Ramos (cell line): Measurements from ENCODE around the gene SGO1.

Experiments
- in situ Hi-C: fragments of 300-500 bp; cut with MboI; formaldehyde crosslinking; loops from one replicate; pipeline ENCODE4 v1.14.3; 2022; ENCODE audit warnings: low sequenced_read_pairs; ENCODE audit not compliant: unreplicated experiment

The SGO1 gene

DNA sequence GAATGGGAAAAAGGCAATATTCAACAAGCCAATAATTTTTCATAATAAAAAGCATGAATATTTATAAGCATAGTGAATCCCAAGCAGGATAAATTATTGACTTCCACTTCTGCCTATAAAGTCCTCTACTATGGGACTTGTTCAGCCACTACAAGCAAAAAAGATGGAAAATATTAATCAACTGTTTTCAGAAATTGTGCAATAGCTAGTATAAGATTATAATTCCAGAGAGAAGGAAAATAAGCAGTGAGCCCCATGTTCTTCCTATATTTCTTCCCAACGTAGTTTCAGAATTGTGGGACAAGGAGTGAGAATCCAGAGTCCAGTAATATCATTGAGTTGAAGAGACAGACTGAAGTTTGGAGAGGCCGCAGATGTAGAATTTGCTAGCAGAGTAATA lies 24.3 kb downstream of the SGO1 start:
- in situ Hi-C loops: no loop called here

DNA sequence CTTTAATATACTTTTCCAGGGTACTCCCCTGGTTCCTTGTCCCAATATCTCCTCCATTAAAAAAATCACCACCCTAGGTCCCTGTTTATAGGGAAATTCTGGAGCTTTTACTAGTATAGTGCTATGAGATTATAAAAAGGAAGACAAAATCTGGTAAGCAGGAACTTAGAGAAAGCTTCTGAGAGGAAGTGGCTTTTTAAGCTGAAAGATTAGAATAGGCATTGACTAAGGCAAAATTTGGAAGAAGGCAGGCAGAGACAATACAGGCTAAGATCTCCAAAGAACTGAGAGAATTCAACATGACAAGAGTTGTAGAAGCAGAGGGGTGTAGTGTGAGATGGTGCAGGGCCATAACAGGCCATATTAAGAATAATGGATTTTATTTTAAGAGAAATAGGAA lies 25.8 kb downstream of the SGO1 start:
- in situ Hi-C loops: no loop called here

DNA sequence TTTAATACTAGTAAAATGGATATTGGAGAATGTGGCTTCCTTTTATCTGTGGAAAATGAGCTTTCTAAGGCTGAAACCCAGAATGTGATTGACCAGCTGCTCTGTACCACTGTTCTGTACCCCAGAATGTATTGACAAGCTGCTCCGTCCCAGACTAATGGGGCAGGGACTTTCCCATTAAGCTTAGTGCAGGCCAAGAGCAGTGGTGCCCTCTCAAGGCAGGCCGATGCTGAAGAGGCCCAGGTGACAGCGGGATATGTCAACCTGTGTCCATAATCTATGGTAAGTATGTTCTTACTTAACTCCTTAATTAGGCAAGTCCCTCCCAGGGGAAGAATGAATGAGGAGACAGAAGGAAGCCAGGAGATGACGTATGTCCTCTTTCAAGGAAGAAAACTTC lies 31.1 kb downstream of the SGO1 start:
- in situ Hi-C loops: no loop called here

DNA sequence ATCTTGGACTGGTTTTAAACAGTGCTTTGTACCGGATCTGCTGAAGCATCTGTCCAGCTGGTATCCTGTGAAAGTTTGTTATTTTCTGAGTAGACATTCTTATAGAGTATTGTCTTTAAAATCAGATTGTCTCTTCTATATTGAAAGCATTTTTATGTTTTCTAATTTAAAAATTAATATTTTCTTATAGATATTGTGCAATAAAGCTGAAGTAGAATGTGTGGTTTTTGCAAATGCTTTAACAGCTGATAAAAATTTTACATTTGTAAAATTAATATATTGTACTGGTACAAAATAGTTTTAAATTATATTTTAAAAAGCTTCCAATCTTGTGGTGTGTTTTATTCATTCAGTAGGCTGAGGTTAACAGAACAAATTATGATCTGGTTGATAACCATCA lies 31.9 kb downstream of the SGO1 start:
- in situ Hi-C loops: no loop called here

DNA sequence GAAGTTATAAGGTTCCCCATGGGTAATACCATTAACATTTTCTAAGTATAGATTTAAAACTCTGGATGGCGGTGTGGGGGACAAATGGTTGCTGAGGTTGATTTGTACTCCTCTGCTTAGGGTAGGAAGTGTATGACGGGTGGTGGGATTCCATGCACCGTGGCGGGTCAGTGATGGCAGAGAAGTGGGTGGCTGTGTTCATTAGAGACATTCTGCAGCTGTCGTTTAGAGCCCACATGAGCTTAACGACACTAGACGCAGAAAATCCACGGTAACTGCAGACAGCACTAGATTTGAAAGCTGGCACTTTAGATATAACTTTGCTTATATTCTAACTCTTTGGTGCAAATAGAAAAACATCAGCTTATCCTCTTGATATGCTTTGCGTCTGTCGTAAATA lies 37.5 kb downstream of the SGO1 start:
- in situ Hi-C loops: no loop called here

DNA sequence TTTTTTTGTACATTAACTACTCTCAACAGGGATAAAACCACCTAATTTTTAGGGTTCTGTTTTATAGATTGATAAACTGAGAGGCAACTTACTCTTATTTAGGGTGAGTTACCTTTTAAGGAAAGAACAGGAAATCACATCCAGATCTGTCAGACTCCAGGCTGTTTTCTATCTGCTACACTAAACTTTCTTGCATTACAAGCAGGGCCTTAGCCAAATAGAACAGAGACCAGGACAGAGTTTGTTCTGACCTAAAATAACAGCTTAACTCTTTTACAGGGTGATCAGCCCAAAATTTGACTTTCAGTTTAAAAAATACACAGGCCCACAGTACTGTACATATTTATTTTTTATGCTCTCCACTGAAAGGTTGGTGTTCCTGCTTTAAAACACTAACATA lies 38.6 kb downstream of the SGO1 start:
- in situ Hi-C loops: no loop called here

DNA sequence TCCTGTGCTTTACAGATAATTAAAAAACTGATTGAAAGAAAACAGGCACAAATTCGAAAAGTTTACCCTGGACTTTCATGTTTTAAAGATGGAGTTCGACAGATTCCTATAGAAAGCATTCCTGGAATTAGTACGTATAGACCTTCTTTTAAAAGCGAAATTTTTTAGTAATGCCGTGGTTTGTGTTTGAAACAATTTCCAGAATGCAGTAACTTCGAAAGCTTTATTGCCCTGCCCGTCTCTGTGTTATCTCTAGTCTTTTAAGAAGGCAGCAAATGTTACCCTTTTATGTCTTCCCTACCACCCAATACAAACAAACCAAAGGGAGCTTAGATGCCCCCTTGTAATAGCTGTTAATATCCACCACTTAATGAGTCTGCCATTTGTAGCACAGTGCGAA lies 39.7 kb downstream of the SGO1 start:
- in situ Hi-C loops: no loop called here

DNA sequence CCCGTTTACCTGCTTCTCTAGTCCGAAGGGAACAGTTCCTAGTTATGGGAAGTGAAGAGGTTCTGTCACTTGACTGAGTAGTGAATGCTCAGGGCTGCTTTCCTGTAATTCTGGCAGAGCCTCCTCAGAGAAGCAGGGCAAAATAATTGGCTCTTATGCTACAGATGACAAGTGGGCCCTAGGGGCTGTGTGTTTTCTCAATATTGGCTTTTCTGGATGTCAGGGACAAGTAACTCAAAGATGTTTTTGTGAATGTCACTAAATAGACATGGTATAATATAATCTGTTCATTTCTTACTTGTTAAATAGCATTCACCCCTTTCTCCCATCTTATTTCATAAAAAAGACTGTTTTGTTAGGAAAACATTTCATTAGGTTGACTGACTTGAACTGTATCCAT lies 40.1 kb downstream of the SGO1 start:
- in situ Hi-C loops: no loop called here

DNA sequence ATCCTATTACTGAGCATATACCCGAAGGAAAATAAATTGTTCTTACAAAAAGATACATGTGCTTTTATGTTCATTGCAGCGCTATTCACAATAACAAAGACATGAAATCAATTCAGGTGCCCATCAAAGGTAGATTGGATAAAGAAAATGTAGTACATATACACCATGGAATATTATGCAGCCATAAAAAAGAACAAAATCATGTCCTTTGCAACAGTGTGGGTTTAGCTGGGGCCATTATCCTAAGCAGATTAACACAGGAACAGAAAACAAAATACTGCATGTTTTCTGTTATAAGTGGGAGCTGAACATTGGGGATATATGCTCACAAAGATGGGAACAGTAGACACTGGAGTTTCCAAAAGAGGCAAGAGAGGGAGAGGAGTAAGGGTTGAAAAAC lies 42.5 kb downstream of the SGO1 start:
- in situ Hi-C loops: no loop called here

DNA sequence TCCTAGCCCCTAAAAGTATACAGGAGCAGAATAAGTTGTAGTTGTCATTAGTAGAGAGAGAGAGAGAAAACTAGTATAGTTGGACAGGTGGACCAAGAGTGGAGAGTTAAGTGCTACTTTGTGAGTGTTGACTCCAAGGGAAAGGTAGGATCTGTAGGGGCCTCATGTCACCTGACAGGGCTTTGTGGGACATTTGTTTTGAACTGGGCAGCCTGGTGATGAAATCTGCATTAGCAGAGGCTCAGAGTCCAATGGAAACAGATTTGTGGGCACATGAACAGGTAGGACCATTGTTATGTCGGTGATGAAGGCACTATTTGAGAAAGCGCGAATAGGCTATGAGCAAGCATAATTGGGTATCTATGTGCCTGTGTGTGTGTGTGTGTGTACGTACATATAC lies 43.5 kb downstream of the SGO1 start:
- in situ Hi-C loops: no loop called here

DNA sequence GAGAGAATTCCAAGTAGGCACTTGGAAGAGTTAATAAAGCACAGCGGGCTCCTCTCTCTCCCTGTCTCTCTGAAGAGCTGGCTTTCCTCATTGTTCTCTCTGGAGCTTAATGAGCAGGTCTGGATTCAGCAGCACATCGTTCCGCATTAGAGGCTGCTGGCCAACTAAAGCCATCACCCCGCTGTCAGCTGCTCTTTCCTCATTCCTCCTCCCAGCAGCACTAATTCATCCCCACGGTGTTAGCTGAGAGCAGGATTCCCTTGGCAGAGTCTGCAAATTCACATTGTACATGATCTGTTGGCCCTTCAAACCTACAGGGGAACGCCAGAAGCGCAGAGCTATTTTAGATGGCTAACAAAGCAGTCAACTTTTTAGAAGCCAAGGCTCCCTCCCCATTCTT lies 44.2 kb downstream of the SGO1 start:
- in situ Hi-C loops: no loop called here

DNA sequence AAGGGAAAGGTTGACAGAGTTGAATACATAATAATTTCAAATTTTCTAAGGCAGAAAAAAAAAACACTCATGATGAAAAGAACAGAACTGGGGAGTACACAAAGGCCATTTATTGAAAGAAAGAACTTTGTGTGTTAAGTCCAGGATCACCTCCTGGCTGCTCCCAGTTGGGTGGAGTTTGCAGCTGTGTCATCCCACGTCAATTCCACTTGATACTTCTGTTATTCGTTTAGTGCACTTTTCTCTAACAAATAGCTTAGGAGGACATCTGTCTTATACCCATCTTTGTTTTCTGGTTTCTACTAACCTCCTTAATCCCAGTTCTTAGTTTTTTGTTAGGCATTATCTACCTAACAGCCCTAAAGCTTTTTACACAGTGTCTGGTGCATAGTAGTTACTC lies 44.7 kb downstream of the SGO1 start:
- in situ Hi-C loops: no loop called here

DNA sequence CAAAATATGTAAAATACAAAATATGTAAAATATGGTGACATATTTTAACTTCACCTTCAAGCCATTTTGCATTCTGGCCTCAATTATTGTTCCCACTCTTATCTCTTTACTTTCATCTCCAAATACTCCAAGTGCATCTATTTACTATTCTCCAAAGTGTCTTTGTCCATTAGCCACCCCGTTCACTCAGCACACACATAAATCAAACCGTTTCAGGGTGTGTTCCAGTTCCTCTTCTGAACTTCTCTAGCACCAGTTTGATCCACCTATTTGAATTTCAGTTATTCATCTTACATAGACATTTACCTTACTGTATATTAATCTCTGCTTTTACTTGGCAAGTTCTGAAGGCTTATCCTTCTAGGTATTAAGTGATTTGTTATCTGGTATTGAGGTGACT lies 45.1 kb downstream of the SGO1 start:
- in situ Hi-C loops: no loop called here

DNA sequence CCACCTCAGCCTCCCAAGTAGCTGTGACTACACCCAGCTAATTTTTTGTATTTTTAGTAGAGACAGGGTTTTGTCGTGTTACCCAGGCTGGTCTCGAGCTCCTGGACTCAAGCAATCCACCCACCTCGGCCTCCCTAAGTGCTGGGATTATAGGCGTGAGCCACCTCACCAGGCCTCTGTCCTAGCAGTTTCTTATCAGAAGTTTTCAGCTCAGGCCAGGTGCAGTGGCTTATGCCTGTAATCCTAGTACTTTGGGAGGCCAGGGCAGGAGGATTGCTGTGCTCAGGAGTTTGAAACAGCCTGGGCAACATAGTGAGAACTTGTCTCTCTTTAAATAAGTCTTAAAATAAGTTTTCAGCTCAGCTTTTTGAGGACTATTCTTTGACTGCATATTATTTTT lies 48.4 kb downstream of the SGO1 start:
- in situ Hi-C loops: no loop called here

DNA sequence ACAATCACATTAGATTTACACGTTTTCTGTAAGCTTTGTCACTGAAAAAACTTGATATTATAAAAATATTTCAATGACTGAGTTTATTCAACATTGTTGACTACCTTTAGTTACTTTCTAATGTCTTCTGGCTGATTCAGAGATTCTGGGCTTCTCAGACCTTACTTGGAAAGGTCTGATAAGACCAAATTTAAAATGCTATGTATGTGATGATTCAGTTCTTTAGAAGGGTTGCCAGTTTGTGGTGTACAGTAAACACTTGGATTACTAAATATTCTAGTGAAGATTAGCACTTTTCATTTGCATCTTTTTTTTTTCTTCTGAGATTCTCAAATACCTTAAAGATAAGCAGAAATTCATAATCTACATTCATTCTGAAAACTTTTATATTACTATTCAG lies 49.8 kb downstream of the SGO1 start:
- in situ Hi-C loops: no loop called here

DNA sequence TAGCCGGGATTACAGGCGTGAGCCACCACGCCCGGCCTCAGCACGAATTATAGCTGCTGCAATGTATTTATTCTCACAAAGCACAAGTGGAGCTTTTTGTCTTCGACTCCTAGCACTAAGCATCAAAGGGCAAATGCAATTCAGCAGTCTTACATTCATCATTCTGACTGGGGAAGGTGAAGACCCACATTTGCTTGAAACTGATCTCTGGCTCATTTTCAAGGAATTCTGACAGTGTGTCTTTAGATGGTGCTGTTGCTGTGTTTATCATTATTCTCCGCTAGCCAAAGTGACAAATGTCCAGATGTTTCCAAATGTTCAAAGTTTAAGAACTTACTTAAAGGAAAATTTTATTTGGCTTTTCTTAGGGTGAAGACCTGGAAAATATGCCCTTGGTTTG lies 55.9 kb downstream of the SGO1 start:
- in situ Hi-C loops: no loop called here

DNA sequence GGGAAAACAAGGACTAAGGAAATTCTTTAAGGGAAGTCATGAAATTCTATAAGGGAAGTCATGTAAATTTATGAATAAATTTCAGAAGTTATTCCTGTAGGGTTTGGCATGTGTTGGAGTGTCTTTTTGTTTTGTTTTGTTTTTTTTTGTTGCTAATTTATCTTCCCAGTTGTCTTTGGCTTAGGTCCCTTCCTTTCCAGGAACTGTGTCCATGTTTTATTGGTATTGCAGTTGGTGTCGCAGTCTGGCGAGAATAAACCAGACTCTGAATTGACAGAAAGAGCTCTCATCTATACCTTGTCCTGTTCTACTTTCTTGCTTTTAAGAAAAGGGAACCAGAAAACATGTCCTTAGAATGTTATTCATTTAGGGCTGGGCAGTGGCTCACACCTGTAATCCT lies 57.6 kb downstream of the SGO1 start:
- in situ Hi-C loops: no loop called here

DNA sequence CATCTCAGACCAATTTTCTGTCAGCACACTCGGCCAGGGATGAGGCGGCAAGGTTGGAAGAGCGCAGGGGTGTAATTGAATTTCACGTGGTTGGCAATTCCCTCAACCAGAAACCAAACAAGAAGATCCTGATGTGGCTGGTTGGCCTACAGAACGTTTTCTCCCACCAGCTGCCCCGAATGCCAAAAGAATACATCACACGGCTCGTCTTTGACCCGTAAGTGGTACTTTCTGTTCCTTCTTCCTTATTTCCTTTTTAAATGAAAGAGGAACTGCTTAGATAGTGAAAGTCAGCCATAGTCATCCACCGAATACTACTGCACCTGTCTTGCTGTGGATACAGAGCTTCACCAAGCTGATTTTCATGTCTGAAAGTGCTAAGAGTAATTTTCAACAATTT lies 60.1 kb downstream of the SGO1 start:
- in situ Hi-C loops: no loop called here

DNA sequence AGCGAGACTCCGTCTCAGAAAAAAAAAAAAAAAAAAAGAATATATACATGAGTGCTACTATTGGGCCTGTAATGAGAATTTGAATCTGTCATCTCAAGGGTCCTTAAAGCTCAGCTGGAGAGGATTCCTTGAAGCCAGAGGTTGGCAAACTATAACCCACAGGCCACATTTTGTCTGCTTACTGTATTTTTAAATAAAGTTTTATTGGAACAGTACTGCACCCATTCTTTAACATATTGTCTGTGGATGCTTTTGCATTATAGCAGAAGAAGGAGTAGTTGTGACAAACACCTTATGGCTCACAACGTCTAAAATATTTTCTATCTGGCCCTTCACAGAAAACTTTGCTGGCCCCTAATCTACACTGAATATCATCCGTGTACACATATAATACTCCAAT lies 60.7 kb downstream of the SGO1 start:
- in situ Hi-C loops: no loop called here

DNA sequence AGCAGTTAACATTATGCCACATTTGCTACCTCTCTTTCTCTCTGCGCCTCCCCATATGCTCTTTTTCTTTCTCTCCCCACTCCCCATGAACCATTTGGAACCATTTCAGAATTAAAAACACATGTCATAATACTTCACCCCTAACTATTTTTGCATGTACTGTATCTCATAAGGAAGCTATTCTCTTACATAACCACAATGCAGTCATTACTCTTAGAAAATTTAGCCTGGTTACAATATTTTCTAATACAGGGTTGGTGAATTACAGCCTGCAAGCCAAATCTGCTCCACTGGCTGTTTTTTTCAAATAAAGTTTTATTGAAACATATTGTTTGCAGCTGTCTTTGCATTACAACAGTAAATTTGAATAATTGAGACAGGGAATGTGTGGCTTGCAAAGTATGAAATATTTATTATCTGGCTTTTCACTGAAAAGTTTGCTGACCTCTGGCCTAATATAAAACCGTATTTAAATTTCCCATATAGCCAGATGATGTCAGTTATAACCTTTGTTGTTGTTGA lies 62.8 kb downstream of the SGO1 start:
- in situ Hi-C loops: no loop called here

DNA sequence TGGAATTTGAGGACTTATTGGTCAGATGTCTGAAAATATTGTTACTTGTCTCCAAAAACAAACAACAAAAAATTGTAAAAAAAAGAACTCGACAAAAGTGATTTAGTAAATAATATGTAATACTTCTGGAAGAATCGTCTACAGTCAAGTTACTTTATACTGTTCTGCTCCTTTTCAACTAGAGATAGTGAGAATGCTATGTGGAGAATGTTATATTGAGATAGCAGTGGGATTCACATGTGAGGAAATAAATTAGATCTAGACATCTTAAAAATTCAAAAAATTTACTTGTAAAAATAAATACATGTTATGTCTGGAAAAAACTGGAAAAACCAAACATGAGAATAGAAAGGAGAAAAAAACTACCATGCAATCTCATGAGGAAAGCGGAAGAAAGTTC lies 64.9 kb downstream of the SGO1 start:
- in situ Hi-C loops: no loop called here
